HepG2 (cell line): ENCODE measurements around the gene CD7. TPM values are rescaled to one million over a fixed set of nuclear protein-coding genes. Genes with fewer than 3 reads are reported as not detected.

Experiments used
- CEBPG ChIP-seq: IDR thresholded peaks from 2 replicates; pipeline ENCODE4 v1.6.1; 2016
- DMAP1 ChIP-seq: IDR thresholded peaks from 2 replicates; pipeline ENCODE4 v1.6.1; 2016
- HOXA7 ChIP-seq: sonication (generic); formaldehyde crosslinking; IDR thresholded peaks from 2 replicates; pipeline ENCODE4 v1.8.1; 2022; ENCODE audit warnings: mild to moderate bottlenecking, missing genetic modification reagents, moderate library complexity
- JARID2 ChIP-seq: sonication (generic); formaldehyde crosslinking; IDR thresholded peaks from 2 replicates; pipeline ENCODE4 v1.8.1; 2023; ENCODE audit warnings: missing genetic modification reagents, inconsistent platforms; ENCODE audit not compliant: insufficient replicate concordance
- MEF2D ChIP-seq: sonication (generic); formaldehyde crosslinking; IDR thresholded peaks from 2 replicates; pipeline ENCODE4 v1.5.1; 2020; ENCODE audit warnings: mild to moderate bottlenecking, missing genetic modification reagents
- PHF8 ChIP-seq: sonication (generic); formaldehyde crosslinking; IDR thresholded peaks from 2 replicates; pipeline ENCODE4 v1.5.0; 2020; ENCODE audit warnings: missing genetic modification reagents
- POLR2AphosphoS2 ChIP-seq: IDR thresholded peaks from 2 replicates; pipeline ENCODE4 v1.6.1; 2011; ENCODE audit warnings: low read depth, low read length, improper control_type of control experiment
- SAP130 ChIP-seq: IDR thresholded peaks from 2 replicates; pipeline ENCODE4 v1.6.1; 2016; ENCODE audit warnings: low read depth
- STAG1 ChIP-seq: sonication (generic); formaldehyde crosslinking; IDR thresholded peaks from 2 replicates; pipeline ENCODE4 v1.4.0; 2020; ENCODE audit warnings: missing genetic modification reagents
- TBX2 ChIP-seq: sonication (generic); formaldehyde crosslinking; IDR thresholded peaks from 2 replicates; pipeline ENCODE4 v1.5.0; 2020; ENCODE audit warnings: missing genetic modification reagents, mild to moderate bottlenecking, borderline replicate concordance
- TOPORS ChIP-seq: sonication (generic); formaldehyde crosslinking; IDR thresholded peaks from 2 replicates; pipeline ENCODE4 v1.8.0; 2023; ENCODE audit warnings: mild to moderate bottlenecking, missing genetic modification reagents
- ZBTB14 ChIP-seq: sonication (generic); formaldehyde crosslinking; IDR thresholded peaks from 2 replicates; pipeline ENCODE4 v1.4.0; 2020; ENCODE audit warnings: missing genetic modification reagents
- ZC3H4 ChIP-seq: sonication (generic); formaldehyde crosslinking; IDR thresholded peaks from 2 replicates; pipeline ENCODE4 v1.4.0; 2020; ENCODE audit warnings: missing genetic modification reagents, borderline replicate concordance
- ZFP36L1 ChIP-seq: sonication (generic); formaldehyde crosslinking; IDR thresholded peaks from 2 replicates; pipeline ENCODE4 v1.8.0; 2022; ENCODE audit warnings: mild to moderate bottlenecking, missing genetic modification reagents, moderate library complexity
- ZNF18 ChIP-seq: sonication (generic); formaldehyde crosslinking; IDR thresholded peaks from 2 replicates; pipeline ENCODE4 v1.8.0; 2022; ENCODE audit warnings: mild to moderate bottlenecking, missing genetic modification reagents; ENCODE audit not compliant: insufficient replicate concordance
- ZNF24 ChIP-seq: fragments of 450-650 bp; IDR thresholded peaks from 2 replicates; pipeline ENCODE4 v1.6.1; 2017; ENCODE audit warnings: antibody characterized with exemption, mild to moderate bottlenecking
- ZNF326 ChIP-seq: sonication (generic); formaldehyde crosslinking; IDR thresholded peaks from 2 replicates; pipeline ENCODE4 v1.4.0; 2020; ENCODE audit warnings: missing genetic modification reagents, borderline replicate concordance
- ZNF446 ChIP-seq: sonication (generic); formaldehyde crosslinking; IDR thresholded peaks from 2 replicates; pipeline ENCODE4 v1.5.0; 2020; ENCODE audit warnings: mild to moderate bottlenecking, missing genetic modification reagents
- ZNF557 ChIP-seq: sonication (generic); formaldehyde crosslinking; IDR thresholded peaks from 2 replicates; pipeline ENCODE4 v1.4.0; 2020; ENCODE audit warnings: missing genetic modification reagents
- ZNF616 ChIP-seq: sonication (generic); formaldehyde crosslinking; IDR thresholded peaks from 2 replicates; pipeline ENCODE4 v1.5.0; 2020; ENCODE audit warnings: low read depth, mild to moderate bottlenecking, missing genetic modification reagents
- ZNF670 ChIP-seq: sonication (generic); formaldehyde crosslinking; IDR thresholded peaks from 2 replicates; pipeline ENCODE4 v1.8.0; 2022; ENCODE audit warnings: mild to moderate bottlenecking, missing genetic modification reagents, borderline replicate concordance
- ZNF674 ChIP-seq: sonication (generic); formaldehyde crosslinking; IDR thresholded peaks from 2 replicates; pipeline ENCODE4 v1.5.0; 2020; ENCODE audit warnings: low read depth, mild to moderate bottlenecking, missing genetic modification reagents
- ZNF773 ChIP-seq: sonication (generic); formaldehyde crosslinking; IDR thresholded peaks from 2 replicates; pipeline ENCODE4 v1.4.0; 2020; ENCODE audit warnings: missing genetic modification reagents, borderline replicate concordance
- ZNF83 ChIP-seq: sonication (generic); formaldehyde crosslinking; IDR thresholded peaks from 2 replicates; pipeline ENCODE4 v1.4.0; 2020; ENCODE audit warnings: missing genetic modification reagents, mild to moderate bottlenecking, borderline replicate concordance
- polyA plus RNA-seq, 8 experiments: library from polyadenylated mRNA; depleted of rRNA in 3 of 8; stranded (reverse) in 7 of 8; unstranded in 1 of 8; fragments of >200 nt; fragmentation: Illumina TruSeq in 4 of 8; extraction: Trizol in 4 of 8; gene quantifications; 2 replicates each; pipeline versions ENCODE4 v1.2.1 to v1.2.3, GENCODE V29; 2011 to 2016; ENCODE audit warnings: low read depth in 4 of 8, missing spikeins in 1 of 8, mixed read lengths in 1 of 8; ENCODE audit not compliant: insufficient read depth in 1 of 8
- total RNA-seq, 5 experiments: library from RNA; depleted of rRNA; stranded (reverse); fragments of >200 nt; fragmentation: Illumina TruSeq; extraction: Trizol; gene quantifications; 2 replicates each; pipeline ENCODE4 v1.2.3, GENCODE V29; 2016; ENCODE audit warnings: low read depth in 1 of 5
- TF ChIP-seq, protein P1 (sequence below): sonication (generic); formaldehyde crosslinking; conservative IDR thresholded peaks from 2 replicates; pipeline ENCODE4 v1.8.0; 2022; ENCODE audit warnings: missing genetic modification reagents

The CD7 gene
- total and polyA plus RNA-seq, 2 of the 13 experiments (the other 11 are each of a cell fraction or from before 2014, with no cell fraction given): 67.6 to 76.4 TPM

- TF ChIP-seq ZNF773 (CRISPR knock-in tag): no peak
- TF ChIP-seq, protein P1, sequence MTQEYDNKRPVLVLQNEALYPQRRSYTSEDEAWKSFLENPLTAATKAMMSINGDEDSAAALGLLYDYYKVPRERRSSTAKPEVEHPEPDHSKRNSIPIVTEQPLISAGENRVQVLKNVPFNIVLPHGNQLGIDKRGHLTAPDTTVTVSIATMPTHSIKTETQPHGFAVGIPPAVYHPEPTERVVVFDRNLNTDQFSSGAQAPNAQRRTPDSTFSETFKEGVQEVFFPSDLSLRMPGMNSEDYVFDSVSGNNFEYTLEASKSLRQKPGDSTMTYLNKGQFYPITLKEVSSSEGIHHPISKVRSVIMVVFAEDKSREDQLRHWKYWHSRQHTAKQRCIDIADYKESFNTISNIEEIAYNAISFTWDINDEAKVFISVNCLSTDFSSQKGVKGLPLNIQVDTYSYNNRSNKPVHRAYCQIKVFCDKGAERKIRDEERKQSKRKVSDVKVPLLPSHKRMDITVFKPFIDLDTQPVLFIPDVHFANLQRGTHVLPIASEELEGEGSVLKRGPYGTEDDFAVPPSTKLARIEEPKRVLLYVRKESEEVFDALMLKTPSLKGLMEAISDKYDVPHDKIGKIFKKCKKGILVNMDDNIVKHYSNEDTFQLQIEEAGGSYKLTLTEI (CRISPR knock-in tag): no peak
- TF ChIP-seq PHF8 (CRISPR knock-in tag): no peak
- TF ChIP-seq CEBPG (CRISPR knock-in tag): no peak; the same call in 1 of the 2 replicates
- TF ChIP-seq ZC3H4: no peak
- TF ChIP-seq HOXA7 (CRISPR knock-in tag): no peak
- TF ChIP-seq DMAP1 (CRISPR knock-in tag): no peak
- no peak for TF ChIP-seq POLR2AphosphoS2
- TF ChIP-seq ZNF616 (CRISPR knock-in tag): no peak
- TF ChIP-seq TBX2: peak; percentile 29; the same call in 1 of the 2 replicates
- no peak for TF ChIP-seq ZNF446 (CRISPR knock-in tag)
- TF ChIP-seq ZNF557 (CRISPR knock-in tag): no peak
- no peak for TF ChIP-seq JARID2
- TF ChIP-seq TOPORS (CRISPR knock-in tag): no peak
- peak; percentile 86; the same call in 1 of the 2 replicates for TF ChIP-seq ZNF670
- no peak for TF ChIP-seq MEF2D (CRISPR knock-in tag)
- TF ChIP-seq ZFP36L1 (CRISPR knock-in tag): no peak
- TF ChIP-seq STAG1 (CRISPR knock-in tag): peak; percentile 99
- no peak for TF ChIP-seq ZNF326 (CRISPR knock-in tag)
- no peak; the same call in 1 of the 2 replicates for TF ChIP-seq ZNF24
- TF ChIP-seq ZNF83: peak; percentile 86; the same call in 1 of the 2 replicates
- TF ChIP-seq ZNF674: no peak
- TF ChIP-seq ZNF18 (CRISPR knock-in tag): peak; percentile 34
- peak; percentile 74 for TF ChIP-seq SAP130 (CRISPR knock-in tag)
- no peak for TF ChIP-seq ZBTB14
Observed at GRCh38 chr17:82351713-82352488, 34.5 kb upstream of the CD7 start (continued).
